HepG2 (cell line): ENCODE measurements around the gene ADI1. TPM values are rescaled to one million over a fixed set of nuclear protein-coding genes. Genes with fewer than 3 reads are reported as not detected.

Experiments used
- GABPA ChIP-seq, 2 experiments: IDR thresholded peaks; 2 replicates each; pipeline ENCODE4 v1.6.1; 2011 to 2016; ENCODE audit warnings: low read depth in 2 of 2, low read length in 1 of 2, missing biosample characterization in 1 of 2, missing genetic modification characterization in 1 of 2
- HNRNPUL1 ChIP-seq: fragments of 200-400 bp; formaldehyde crosslinking; IDR thresholded peaks from 2 replicates; pipeline ENCODE4 v1.6.1; 2017; ENCODE audit warnings: low read depth, mild to moderate bottlenecking, low read length, moderate library complexity
- NR2F1 ChIP-seq, 2 experiments: fragments of 450-650 bp in 1 of 2; formaldehyde crosslinking in 1 of 2; IDR thresholded peaks; 2 replicates each; pipeline versions ENCODE4 v1.5.0 to v1.6.1; 2016 to 2020; ENCODE audit warnings: mild to moderate bottlenecking in 1 of 2, missing compliant biosample characterization in 1 of 2, missing genetic modification reagents in 1 of 2, moderate library complexity in 1 of 2
- RBFOX2 ChIP-seq: fragments of 200-400 bp; formaldehyde crosslinking; IDR thresholded peaks from 2 replicates; pipeline ENCODE4 v1.6.1; 2017; ENCODE audit warnings: low read depth, mild to moderate bottlenecking, low read length
- RCOR2 ChIP-seq: IDR thresholded peaks from 2 replicates; pipeline ENCODE4 v1.6.1; 2016; ENCODE audit warnings: missing biosample characterization, missing genetic modification reagents
- RERE ChIP-seq: IDR thresholded peaks from 2 replicates; pipeline ENCODE4 v1.6.1; 2016; ENCODE audit warnings: low read depth, missing genetic modification reagents, missing compliant biosample characterization
- REST ChIP-seq, 2 experiments: IDR thresholded peaks; 2 replicates each; pipeline ENCODE4 v1.6.1; 2011 to 2012; ENCODE audit warnings: low read length in 2 of 2, borderline replicate concordance in 1 of 2, low read depth in 1 of 2, mild to moderate bottlenecking in 1 of 2, moderate library complexity in 1 of 2
- TSC22D2 ChIP-seq: sonication (generic); formaldehyde crosslinking; IDR thresholded peaks from 2 replicates; pipeline ENCODE4 v1.5.1; 2020; ENCODE audit warnings: missing genetic modification reagents, mild to moderate bottlenecking, borderline replicate concordance
- ZFP37 ChIP-seq: sonication (generic); formaldehyde crosslinking; IDR thresholded peaks from 2 replicates; pipeline ENCODE4 v1.4.0; 2020; ENCODE audit warnings: missing genetic modification reagents, borderline replicate concordance
- ZNF512B ChIP-seq: sonication (generic); formaldehyde crosslinking; IDR thresholded peaks from 2 replicates; pipeline ENCODE4 v1.5.1; 2020; ENCODE audit warnings: missing genetic modification reagents, mild to moderate bottlenecking, borderline replicate concordance
- ZNF879 ChIP-seq: sonication (generic); formaldehyde crosslinking; IDR thresholded peaks from 2 replicates; pipeline ENCODE4 v1.8.1; 2023; ENCODE audit warnings: missing genetic modification reagents
- ZUFSP ChIP-seq: sonication (generic); formaldehyde crosslinking; IDR thresholded peaks from 2 replicates; pipeline ENCODE4 v1.9.0; 2021; ENCODE audit warnings: missing genetic modification reagents, mild to moderate bottlenecking, borderline replicate concordance
- polyA plus RNA-seq, 8 experiments: library from polyadenylated mRNA; depleted of rRNA in 3 of 8; stranded (reverse) in 7 of 8; unstranded in 1 of 8; fragments of >200 nt; fragmentation: Illumina TruSeq in 4 of 8; extraction: Trizol in 4 of 8; gene quantifications; 2 replicates each; pipeline versions ENCODE4 v1.2.1 to v1.2.3, GENCODE V29; 2011 to 2016; ENCODE audit warnings: low read depth in 4 of 8, missing spikeins in 1 of 8, mixed read lengths in 1 of 8; ENCODE audit not compliant: insufficient read depth in 1 of 8
- total RNA-seq, 5 experiments: library from RNA; depleted of rRNA; stranded (reverse); fragments of >200 nt; fragmentation: Illumina TruSeq; extraction: Trizol; gene quantifications; 2 replicates each; pipeline ENCODE4 v1.2.3, GENCODE V29; 2016; ENCODE audit warnings: low read depth in 1 of 5

Gene ADI1
- total and polyA plus RNA-seq, 2 of the 13 experiments (the other 11 are each of a cell fraction or from before 2014, with no cell fraction given) = 28.7 to 123 TPM

- TF ChIP-seq TSC22D2 (CRISPR knock-in tag) (no peak), REST (IDR thresholded peaks at IDR 0.05; ENCODE audit: borderline replicate concordance in 1 of 2, low read depth in 1 of 2, low read length in 2 of 2) (no peak), ZUFSP (CRISPR knock-in tag) (no peak), NR2F1 (CRISPR knock-in tag; IDR thresholded peaks at IDR 0.05) (peak in 1 of 2 experiments; percentile 21; a peak in 1 of 4 replicates), ZNF512B (CRISPR knock-in tag) (no peak), HNRNPUL1 (no peak), GABPA (IDR thresholded peaks at IDR 0.05; ENCODE audit: low read depth, low read length) (peak; percentile 50), GABPA (CRISPR knock-in tag; IDR thresholded peaks at IDR 0.05; ENCODE audit: low read depth) (peak; percentile 75), RBFOX2 (peak; percentile 4; the same call in 1 of the 2 replicates), RERE (CRISPR knock-in tag) (no peak), ZNF879 (no peak), RCOR2 (no peak), ZFP37 (CRISPR knock-in tag) (peak; percentile 61; the same call in 1 of the 2 replicates)
These were observed 17.6 kb upstream of the ADI1 start (continued) for GRCh38 chr2:3536682-3537632.
